Psoas muscle (tissue), 8 donors: ENCODE data around the gene EXD1. TPM values are rescaled to one million over a fixed set of nuclear protein-coding genes. Genes with fewer than 3 reads are reported as not detected.

Experiments
- ATAC-seq, 4 donors: fragments of 200-7000 bp; cut with Tn5 transposase; one replicate each; pipeline ENCODE4 v1.9.1; 2020; ENCODE audit warnings: moderate library complexity in 3 of 4, mild to moderate bottlenecking in 2 of 4
- DNase-seq, 2 donors: peaks; one replicate each; pipeline ENCODE4 v3.0.0-alpha.2; 2020
- H3K27ac ChIP-seq: fragments of 200-600 bp; one replicate; pipeline ENCODE4 v1.8.0; 2022
- H3K27me3 ChIP-seq, 3 donors: fragments of 200-600 bp in 1 of 3; one replicate each; pipeline versions ENCODE4 v1.6.1 to v1.8.0; 2013 to 2022; ENCODE audit warnings: low read length in 2 of 3, mild to moderate bottlenecking in 2 of 3, moderate library complexity in 1 of 3; ENCODE audit not compliant: insufficient read depth in 3 of 3
- H3K36me3 ChIP-seq, 2 donors: fragments of 200-600 bp in 1 of 2; one replicate each; pipeline versions ENCODE4 v1.6.1 to v1.8.0; 2013 to 2022; ENCODE audit warnings: low read depth in 1 of 2, mild to moderate bottlenecking in 1 of 2, moderate library complexity in 1 of 2; ENCODE audit not compliant: insufficient read depth in 1 of 2
- H3K4me1 ChIP-seq: fragments of 200-600 bp; one replicate; pipeline ENCODE4 v1.8.0; 2022
- H3K4me3 ChIP-seq: fragments of 200-600 bp; one replicate; pipeline ENCODE4 v1.8.0; 2022; ENCODE audit warnings: mild to moderate bottlenecking
- H3K9me3 ChIP-seq: fragments of 200-600 bp; one replicate; pipeline ENCODE4 v1.8.0; 2022
- CTCF ChIP-seq: fragments of 200-600 bp; IDR thresholded peaks from one replicate; pipeline ENCODE4 v1.8.0; 2022; ENCODE audit warnings: antibody characterized with exemption
- WGBS, 3 donors: extraction: QIAGEN DNeasy Blood & Tissue Kit; methylation state at CpG; one replicate each; pipeline versions ENCODE4 v1.1.6 to v1.1.7; 2013; 5-methylcytosine and 5-hydroxymethylcytosine counted together
- intact Hi-C, 2 donors: fragments of 100-400 bp; cut with DNase I; formaldehyde crosslinking; loops; one replicate each; pipeline versions ENCODE4 v1.11.0 to v1.14.2; 2022
- long read RNA-seq, 2 donors: library from polyadenylated mRNA; unstranded; transcript quantifications; one replicate each; pipeline ENCODE4 v2.0.0, GENCODE V29; 2021
- polyA plus RNA-seq, 3 donors: library from polyadenylated mRNA; stranded (reverse); fragments of 200-250 nt; gene quantifications; one replicate each; pipeline ENCODE4 v1.2.3, GENCODE V29; 2013
- total RNA-seq, 4 donors: library from RNA; stranded (reverse); fragmentation: NEBNext Ultra II Directional in 2 of 4; extraction: Animal tissue kit (Norgen Biotek cat#: 25700) in 2 of 4; gene quantifications; one replicate each; pipeline versions ENCODE4 v1.2.1 to v1.2.4, GENCODE V29; 2021 to 2023
- donor health status: healthy with polysubstance abuse.
- donor health status: DM: no; HTN: no; CAD: no; lungs with moderate emphysema.
- donor health status: Bipolar disorder and iron deficiency.
- donor health status: healthy.
- donor health status: DM: yes; HTN: yes; CAD: no.
- donor health status: DM: no; HTN: no; CAD: no.
- donor health status: DM: no; HTN: no; CAD: no.
- donor health status: DM: yes; HTN: yes; CAD: no.

The EXD1 gene
- total RNA-seq = not detected
- under 1 TPM in 1 of 3 donors, not detected in 2; 0.43 TPM for polyA plus RNA-seq
- long read RNA-seq, donor 1 = 0 reads
- long read RNA-seq, donor 2 = 0 reads

- H3K36me3 ChIP-seq = peaks cover 0 to 5% of the 10 kb centered on the region in 2 donors
- no peaks in the 10 kb centered on the region for H3K27me3 ChIP-seq
- DNase-seq (peak; percentile 99 to 100), ATAC-seq (peak; percentile 98 to 99 (median 98))
- H3K27ac ChIP-seq = peak within 1 kb of the TSS; percentile 91
- peaks cover 24% of the 10 kb centered on the region for H3K4me1 ChIP-seq
- TF ChIP-seq CTCF = peak; percentile 86
- peak within 1 kb of the TSS; percentile 83 for H3K4me3 ChIP-seq
- WGBS, 3 donors = 0% methylated on average over 56 to 72 of the region's 72 CpGs
- intact Hi-C loops = loop anchor here (5.0 to 10.0 kb wide), 4 partner anchors 51 to 324 kb away; partner anchors contain the start of genes NUSAP1 (in 1 of the 2) and OIP5 (in 1 of the 2)
- H3K9me3 ChIP-seq = no peaks in the 10 kb centered on the region
Observed at GRCh38 chr15:41230650-41231421, at the start of gene EXD1, which contains the start of gene CHP1. Gene EXD1, minus strand, starts transcription at chr15:41230757. Its CDS starts 4,182 bp downstream, at chr15:41226575. Gene CHP1, plus strand, starts transcription at chr15:41231268. Its CDS starts 115 bp downstream, at chr15:41231383.

GRCh38 chr15:41279535-41280283 is 49.2 kb upstream of the EXD1 start:
- Histone ChIP-seq H3K36me3 (peaks cover 3 to 64% of the 10 kb centered on the region in 2 donors), H3K27me3 (no peaks in the 10 kb centered on the region), H3K4me1 (peaks cover 5% of the 10 kb centered on the region), H3K4me3 (no peak overlapping the region), H3K9me3 (no peaks in the 10 kb centered on the region), H3K27ac (no peak overlapping the region)
- no peak for TF ChIP-seq CTCF
- DNase-seq = no peak
- intact Hi-C loops = loop anchor here in 1 of 2 donors (5.0 kb wide), 1 partner anchor 47 kb away; the partner anchor contains the start of genes CHP1 and EXD1
- WGBS, 3 donors = 85 to 88% (median 88%) methylated on average over 1 of the region's 1 CpG
- ATAC-seq = no peak

- no peak for TF ChIP-seq CTCF
- DNase-seq (no peak), ATAC-seq (no peak)
- intact Hi-C loops = no loop called here
- peaks cover 3 to 78% of the 10 kb centered on the region in 2 donors for H3K36me3 ChIP-seq
- H3K27me3 ChIP-seq = no peaks in the 10 kb centered on the region
- H3K4me3 ChIP-seq = no peak overlapping the region
- peaks cover 4% of the 10 kb centered on the region for H3K4me1 ChIP-seq
- no peaks in the 10 kb centered on the region for H3K9me3 ChIP-seq
- WGBS, 3 donors = 83 to 100% (median 98%) methylated on average over 2 to 3 of the region's 3 CpGs
- H3K27ac ChIP-seq = no peak overlapping the region
Observed at GRCh38 chr15:41278319-41278718, 47.8 kb upstream of the EXD1 start.

- peaks cover 3 to 93% of the 10 kb centered on the region in 2 donors for H3K36me3 ChIP-seq
- no peaks in the 10 kb centered on the region for H3K4me1 ChIP-seq
- no peak for ATAC-seq
- H3K27ac ChIP-seq = no peak overlapping the region
- no peaks in the 10 kb centered on the region for H3K27me3 ChIP-seq
- H3K9me3 ChIP-seq = no peaks in the 10 kb centered on the region
- no peak for DNase-seq
- no peak for TF ChIP-seq CTCF
- H3K4me3 ChIP-seq = no peak overlapping the region
- intact Hi-C loops = no loop called here
Observed at GRCh38 chr15:41276831-41277230, 46.3 kb upstream of the EXD1 start.
